NK-92 (cell line): ENCODE measurements around the gene CSH2.

Experiments
- DNase-seq: peaks from one replicate; lab custom pipeline; 2025; ENCODE audit not compliant: unreplicated experiment; lab: John Stamatoyannopoulos, UW

The CSH2 gene

GRCh38 chr17:63834431-63835166 is 38.9 kb downstream of the CSH2 start:
- no peak for DNase-seq

- DNase-seq: no peak
Observed at GRCh38 chr17:63833741-63834373, 39.6 kb downstream of the CSH2 start.

GRCh38 chr17:63833026-63833740 is 40.3 kb downstream of the CSH2 start:
- DNase-seq: no peak

GRCh38 chr17:63832455-63832854 is 41.0 kb downstream of the CSH2 start:
- DNase-seq: no peak

GRCh38 chr17:63832014-63832413 is 41.5 kb downstream of the CSH2 start:
- no peak for DNase-seq

GRCh38 chr17:63831505-63831904 is 42.0 kb downstream of the CSH2 start:
- no peak for DNase-seq

GRCh38 chr17:63830904-63831491 is 42.5 kb downstream of the CSH2 start:
- no peak for DNase-seq

GRCh38 chr17:63830278-63830677 is 43.2 kb downstream of the CSH2 start:
- no peak for DNase-seq

GRCh38 chr17:63828936-63829335 is 44.5 kb downstream of the CSH2 start:
- DNase-seq: no peak

GRCh38 chr17:63827801-63828221 is 45.7 kb downstream of the CSH2 start:
- no peak for DNase-seq

GRCh38 chr17:63827002-63827800 is 46.3 kb downstream of the CSH2 start, which contains the start of the genes FTSJ3 and PSMC5:
FTSJ3 (minus strand) TSS chr17:63827663; CDS start chr17:63826902, 761 bp downstream.
PSMC5 (plus strand) TSS chr17:63827431; CDS start chr17:63827491, 60 bp downstream.
- DNase-seq: peak; percentile 59

- DNase-seq: no peak
Observed at GRCh38 chr17:63826468-63827001, 46.9 kb downstream of the CSH2 start.

GRCh38 chr17:63824362-63824761 is 49.1 kb downstream of the CSH2 start:
- no peak for DNase-seq

- no peak for DNase-seq
Observed at GRCh38 chr17:63823659-63824331, 49.7 kb downstream of the CSH2 start.

GRCh38 chr17:63822537-63822936 is 50.9 kb downstream of the CSH2 start:
- DNase-seq: no peak
